ENCODE measurements around the gene MYO1D.

Gene MYO1D

GRCh38 chr17:32520737-32521404 lies 356.1 kb downstream of the MYO1D start:
- DNase-seq = peak; percentile 69

DNA sequence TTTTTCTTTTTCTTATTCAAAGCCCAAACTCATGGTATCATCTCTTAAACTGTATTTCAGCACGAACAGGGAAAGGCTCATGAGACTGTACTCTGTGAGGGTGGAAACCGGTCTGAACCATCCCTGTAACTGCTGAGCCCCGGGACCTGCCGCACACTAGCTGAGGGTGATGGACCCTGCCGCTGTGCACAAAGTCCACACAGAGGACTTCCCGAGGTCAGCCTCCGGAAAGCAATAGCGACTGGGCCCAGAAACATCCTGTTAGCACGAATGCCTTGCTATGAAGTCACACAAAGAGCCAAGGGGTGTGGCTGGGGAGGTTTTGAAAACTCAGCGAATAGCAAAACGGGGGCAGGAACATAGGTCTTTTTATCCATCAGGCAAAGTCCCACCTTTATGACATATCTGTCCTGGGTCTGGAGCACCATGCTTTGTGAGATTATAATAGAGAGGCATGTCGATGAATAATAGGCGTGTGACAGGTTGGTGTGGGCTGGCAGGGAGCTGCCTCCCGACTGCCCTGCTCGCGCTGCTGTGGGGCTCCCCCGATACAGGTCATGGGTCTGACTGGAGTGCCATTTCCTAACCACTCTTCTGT lies 356.7 kb downstream of the MYO1D start:
- no peak for DNase-seq

GRCh38 chr17:32519228-32520103 lies 357.5 kb downstream of the MYO1D start:
- DNase-seq = peak; percentile 36

DNA sequence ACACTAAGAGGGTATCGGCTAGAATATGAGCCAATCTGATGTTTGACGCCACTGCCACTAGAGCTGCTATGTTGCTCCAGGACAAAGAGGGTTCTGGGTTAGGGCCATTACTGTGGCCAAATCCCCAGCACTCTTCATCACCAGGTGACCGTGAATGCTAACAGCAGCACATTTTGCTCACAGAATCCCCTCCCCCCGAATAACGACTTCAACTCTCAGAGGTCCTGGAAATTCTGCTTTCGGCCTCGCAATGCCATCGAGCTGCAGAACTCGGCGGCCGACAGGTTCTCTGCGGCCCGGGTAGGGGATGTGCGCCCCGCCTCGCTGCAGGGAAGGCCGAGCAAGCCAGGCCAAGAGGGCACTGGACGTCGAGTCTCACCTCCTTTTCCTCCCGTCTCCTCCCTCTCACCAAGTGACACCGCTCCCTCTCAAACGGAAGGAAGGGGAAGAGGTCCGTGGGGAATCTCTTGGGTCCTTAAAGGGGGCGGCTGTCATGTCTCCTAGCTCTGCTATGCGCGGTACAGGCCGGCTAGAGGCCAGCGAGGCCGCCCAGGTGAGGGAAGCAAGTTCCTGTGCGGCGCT lies 358.2 kb downstream of the MYO1D start:
- no peak for DNase-seq

GRCh38 chr17:32517982-32518381 lies 358.9 kb downstream of the MYO1D start:
- no peak for DNase-seq

DNA sequence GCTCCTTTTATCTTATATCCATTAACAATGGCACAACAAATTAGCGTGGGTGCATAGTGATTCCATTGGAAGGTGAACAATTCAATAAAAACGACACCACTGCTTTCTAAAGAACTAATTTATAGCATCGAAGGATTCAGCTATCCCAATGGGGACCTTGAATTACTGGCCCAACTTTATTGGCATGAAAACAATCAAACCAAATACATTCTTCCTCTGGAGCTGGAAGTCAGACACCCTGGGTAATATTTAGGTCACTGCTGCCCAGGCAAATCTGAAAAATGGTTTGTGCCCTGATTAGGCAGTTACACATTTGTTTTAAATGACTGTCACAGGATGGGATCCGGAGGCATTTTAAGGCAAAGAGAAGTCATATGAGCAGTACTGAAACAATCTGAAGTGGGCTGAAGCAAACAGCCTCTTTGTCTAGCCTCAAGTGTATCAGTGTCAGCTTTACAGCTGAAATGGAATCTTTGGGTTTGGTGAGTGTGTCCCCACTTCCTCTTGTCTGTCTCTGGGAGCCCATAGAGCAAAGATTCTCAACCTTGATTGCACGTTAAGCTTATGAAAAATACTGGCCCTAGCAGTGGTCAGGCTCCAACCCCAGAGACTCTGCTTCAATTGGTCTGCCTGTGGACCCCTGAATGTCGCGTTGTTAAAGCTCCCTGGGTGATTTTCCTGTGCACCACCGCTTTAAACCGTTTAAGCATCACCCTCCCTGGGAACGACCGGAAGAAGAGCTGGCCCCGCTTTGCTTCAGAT lies 359.8 kb downstream of the MYO1D start:
- no peak for DNase-seq

DNA sequence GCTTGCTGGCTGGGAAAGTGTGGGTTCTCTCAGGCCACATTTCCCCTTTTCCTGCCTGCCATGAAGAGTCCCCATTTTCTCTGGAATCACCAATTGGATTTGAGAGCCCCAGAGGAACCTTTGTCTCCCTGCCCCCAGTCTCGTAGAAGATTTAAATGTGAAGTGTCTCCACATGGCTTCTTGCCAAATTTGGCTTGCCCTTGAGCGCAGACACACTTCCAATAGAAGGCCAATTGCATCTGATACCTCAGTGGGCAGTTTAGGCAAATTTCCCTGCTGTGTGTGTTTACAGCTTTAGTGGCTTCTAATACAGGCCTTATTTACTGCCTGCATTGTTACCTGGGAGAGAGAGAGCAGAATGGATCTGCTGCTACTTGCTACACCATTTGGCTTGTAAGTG lies 360.5 kb downstream of the MYO1D start:
- DNase-seq = peak; percentile 59

DNA sequence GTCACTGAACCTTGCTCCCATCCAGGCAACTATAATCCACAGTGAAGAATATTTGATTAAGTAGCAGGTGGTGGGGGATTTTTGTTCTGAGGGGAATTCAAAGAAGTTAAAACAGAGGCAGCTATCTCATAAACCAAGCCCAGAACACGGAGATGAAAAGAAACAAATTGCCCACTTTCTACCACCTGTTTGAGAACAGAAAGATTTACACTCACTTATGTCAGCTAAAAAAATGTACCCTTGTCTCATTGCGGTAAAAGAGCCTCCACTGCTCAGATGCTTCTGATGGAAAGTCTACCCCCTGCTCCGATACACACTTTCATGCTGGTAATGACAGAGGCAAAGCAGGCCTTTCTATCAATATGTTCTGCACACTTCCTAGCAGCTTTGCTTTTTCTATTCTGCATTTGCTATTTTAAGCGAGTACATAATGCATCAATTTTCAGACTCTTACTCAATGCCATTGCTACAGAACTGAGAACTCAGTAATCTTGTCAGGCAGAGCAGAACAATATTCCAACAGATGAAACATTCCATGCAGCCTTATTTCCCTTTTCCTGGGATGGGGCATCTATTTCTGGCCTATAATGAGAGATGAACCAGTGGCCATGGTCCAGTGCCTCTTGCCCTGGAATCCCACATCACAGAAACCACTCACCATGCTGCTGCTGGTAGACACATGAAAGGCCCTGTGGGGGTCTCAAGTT lies 361.1 kb downstream of the MYO1D start:
- no peak for DNase-seq

GRCh38 chr17:32514606-32515005 lies 362.3 kb downstream of the MYO1D start:
- no peak for DNase-seq

DNA sequence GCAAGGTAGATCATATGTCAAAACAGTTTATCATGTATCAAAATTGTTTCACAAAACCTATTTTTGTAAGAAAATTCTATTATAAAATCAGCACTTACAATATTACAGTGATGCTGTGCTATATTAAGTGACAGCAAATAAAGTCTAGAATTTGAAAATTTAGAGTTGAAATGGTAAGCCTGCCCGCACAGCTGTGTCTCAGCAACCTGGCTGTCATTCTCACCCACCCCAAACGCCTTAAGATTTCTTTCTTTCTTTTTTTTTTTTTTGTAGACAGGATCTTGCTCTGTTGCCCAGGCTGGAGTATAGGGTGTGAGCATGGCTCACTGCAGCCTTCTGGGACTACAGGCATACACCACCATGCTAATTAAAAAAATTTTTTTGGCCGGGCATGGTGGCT lies 363.3 kb downstream of the MYO1D start:
- no peak for DNase-seq

DNA sequence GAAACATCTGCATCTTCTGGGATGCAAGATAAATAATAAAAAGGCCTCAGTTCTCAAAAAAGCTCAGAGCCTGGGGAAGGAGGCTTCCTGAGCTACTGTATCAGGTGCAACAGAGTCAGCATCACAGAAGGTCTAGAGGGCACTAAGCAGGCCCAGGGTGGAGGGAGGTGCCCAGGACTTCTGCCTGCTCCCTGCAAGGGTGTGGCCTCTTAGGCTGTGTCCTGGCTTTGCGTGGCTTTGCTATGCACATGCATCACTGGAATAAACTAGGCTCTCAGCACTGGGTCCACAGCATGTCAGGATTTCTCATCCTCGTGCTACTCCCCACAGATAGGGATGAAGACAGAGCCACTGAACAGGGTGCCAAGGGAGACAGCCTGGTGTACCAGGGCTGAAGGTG lies 364.6 kb downstream of the MYO1D start:
- DNase-seq = no peak

DNA sequence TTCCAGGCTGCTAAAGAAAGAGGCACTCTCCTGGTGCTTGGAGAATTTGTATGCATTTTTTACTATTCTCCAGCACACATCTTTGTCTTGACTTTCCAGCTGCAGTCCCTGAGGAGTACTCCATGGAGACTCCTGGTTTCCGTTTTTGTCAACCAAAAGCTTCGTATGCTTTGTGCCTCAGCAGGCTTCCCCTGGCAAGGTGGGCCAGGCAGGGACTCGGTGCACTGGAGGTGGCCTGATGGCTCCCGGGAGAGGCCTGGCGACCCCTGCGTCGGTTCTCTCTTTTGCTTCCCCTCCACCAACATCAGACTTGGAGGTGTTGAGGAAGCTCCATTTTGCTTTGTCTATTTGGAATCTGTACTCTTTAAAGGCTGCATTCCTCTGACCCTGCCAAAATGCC lies 366.5 kb downstream of the MYO1D start:
- no peak for DNase-seq

DNA sequence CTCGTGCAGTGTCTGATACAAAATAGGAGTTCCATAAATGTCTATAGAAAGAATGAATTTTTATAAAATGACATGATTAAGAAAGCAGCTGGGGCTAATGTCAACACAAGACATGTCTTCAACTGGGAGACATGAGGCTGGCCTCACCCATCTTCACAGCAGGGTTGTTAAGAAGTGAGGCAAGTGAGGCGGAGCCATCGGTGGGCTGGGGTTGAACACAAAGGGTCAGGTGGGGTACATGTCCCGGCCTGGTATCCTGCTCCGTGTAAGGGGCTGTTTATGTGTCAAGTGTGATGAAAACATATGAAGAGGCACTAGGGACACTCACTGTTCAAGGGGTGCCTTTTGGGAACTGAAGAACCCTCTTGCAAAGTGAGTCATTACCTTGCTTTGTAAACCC lies 368.0 kb downstream of the MYO1D start:
- DNase-seq = no peak

GRCh38 chr17:32504166-32504990 lies 372.5 kb downstream of the MYO1D start:
- DNase-seq = no peak

GRCh38 chr17:32503251-32504165 lies 373.4 kb downstream of the MYO1D start:
- DNase-seq = peak; percentile 61

DNA sequence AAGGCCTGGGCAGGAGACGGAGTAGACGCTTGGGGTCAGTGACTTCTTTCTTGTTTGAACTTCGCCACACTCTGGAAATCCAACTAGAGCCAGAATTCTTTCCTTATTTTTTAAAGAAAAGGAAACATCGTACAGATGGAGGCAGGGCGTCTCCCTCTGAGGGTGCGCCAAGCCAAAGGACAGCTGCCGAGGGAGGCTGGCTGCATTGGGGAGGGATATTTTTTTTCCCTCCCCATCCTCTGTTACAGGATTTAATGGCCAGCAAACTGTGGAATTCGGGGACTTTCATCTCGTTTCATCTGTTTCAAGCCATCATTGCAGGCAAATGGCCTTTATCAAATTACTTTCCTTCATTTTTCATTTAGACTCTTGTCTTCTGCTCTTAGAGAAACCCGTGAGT lies 374.2 kb downstream of the MYO1D start:
- DNase-seq = no peak

DNA sequence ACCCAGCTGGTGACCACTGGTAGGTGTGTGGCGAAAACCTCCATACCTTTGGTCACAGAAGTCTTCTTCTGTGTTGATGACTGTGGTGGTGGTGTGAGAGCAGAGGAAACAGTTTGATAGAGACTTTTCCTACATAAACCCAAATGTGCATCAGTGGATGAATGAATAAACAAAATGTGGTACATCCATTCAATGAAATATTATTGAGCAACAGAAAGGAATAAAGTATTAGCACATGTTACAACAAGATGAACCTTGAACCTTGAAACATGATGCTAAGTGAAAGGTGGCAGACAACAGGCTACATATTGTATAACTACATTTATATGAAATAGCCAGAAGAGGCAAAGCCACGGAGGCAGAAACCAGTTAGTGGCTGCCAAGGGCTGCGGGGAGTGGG lies 374.9 kb downstream of the MYO1D start:
- no peak for DNase-seq

DNA sequence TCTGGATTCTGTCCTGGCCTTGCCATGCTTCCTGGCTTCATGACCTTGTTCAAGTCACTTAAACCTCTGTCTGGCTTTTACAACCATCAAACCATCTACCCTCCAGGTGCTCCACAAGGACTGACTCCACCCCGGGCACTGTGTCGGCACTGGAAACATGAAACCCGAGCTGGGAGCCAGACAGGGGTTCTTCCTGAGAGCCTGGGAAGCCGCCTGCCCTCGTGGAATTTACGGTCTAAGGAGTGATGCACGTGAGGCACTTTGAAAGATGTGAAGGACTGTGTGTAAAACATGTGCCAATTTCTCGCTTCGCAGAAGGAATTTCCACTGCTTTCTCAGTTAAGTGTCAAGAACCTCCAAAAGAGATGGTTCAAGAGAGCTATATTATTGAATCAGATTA lies 378.5 kb downstream of the MYO1D start:
- peak; percentile 26 for DNase-seq

GRCh38 chr17:32497431-32498205 lies 379.3 kb downstream of the MYO1D start:
- no peak for DNase-seq

All from NCI-H524 treated with DMSO at 0.1 percent for 48 hours (cell line).